ENCODE measurements around the gene MBD6. TPM values are rescaled to one million over a fixed set of nuclear protein-coding genes. Genes with fewer than 3 reads are reported as not detected.

Gene MBD6, protein sequence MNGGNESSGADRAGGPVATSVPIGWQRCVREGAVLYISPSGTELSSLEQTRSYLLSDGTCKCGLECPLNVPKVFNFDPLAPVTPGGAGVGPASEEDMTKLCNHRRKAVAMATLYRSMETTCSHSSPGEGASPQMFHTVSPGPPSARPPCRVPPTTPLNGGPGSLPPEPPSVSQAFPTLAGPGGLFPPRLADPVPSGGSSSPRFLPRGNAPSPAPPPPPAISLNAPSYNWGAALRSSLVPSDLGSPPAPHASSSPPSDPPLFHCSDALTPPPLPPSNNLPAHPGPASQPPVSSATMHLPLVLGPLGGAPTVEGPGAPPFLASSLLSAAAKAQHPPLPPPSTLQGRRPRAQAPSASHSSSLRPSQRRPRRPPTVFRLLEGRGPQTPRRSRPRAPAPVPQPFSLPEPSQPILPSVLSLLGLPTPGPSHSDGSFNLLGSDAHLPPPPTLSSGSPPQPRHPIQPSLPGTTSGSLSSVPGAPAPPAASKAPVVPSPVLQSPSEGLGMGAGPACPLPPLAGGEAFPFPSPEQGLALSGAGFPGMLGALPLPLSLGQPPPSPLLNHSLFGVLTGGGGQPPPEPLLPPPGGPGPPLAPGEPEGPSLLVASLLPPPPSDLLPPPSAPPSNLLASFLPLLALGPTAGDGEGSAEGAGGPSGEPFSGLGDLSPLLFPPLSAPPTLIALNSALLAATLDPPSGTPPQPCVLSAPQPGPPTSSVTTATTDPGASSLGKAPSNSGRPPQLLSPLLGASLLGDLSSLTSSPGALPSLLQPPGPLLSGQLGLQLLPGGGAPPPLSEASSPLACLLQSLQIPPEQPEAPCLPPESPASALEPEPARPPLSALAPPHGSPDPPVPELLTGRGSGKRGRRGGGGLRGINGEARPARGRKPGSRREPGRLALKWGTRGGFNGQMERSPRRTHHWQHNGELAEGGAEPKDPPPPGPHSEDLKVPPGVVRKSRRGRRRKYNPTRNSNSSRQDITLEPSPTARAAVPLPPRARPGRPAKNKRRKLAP
- 44.6 TPM for polyA plus RNA-seq (2013, experiment 1 of 2; ENCODE audit: insufficient read length)
- polyA plus RNA-seq (2013, experiment 2 of 2; ENCODE audit: insufficient read length) = 33.9 TPM

DNA sequence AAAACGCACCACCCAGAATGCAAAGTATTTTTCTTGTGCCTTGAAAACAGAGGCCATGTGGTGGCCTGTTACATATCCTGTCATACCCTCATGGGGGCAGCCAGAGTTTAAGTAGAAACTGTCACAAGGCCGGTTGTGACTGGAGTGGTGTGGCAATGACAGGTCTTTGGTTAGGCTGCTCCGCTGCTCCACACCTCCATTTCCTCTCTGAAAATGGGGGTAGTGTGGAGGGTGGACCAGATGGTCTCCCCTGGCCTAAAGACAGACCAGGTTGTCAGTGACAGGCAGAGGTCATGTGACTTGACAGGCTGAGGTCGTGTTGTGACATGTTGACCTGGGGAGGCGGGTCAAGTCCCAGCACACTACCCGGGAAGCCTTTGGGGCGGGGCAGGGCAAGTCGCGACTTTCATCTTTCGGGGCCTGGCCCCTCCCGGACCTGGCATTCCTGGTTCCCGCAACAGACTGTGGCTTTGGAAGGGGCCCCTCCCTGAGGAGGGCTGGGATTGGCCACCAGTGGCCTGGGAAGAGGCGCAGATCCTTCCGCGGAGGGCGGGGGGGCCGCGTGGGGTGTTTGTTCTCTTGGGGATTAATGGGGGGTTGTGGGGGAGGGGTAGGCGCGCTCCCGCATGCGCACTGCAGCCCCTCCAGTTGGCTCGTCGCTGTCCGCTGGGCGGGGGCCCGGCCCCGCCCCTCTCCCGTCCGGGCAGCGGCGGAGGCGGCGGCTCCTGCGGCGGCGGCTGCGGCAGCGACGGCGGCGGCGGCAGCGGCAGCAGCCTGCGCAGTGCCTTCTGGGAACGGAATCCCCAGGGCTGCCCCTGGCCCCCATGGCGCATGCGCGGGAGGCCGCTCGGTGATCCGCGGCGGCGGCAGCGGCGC lies at the start of gene MBD6:
MBD6 (plus strand) TSS at position 814 of the 876 bp plus-strand sequence. CDS start 1,480 bp downstream, outside the sequence.
- DNase-seq = peak; percentile 94

DNA sequence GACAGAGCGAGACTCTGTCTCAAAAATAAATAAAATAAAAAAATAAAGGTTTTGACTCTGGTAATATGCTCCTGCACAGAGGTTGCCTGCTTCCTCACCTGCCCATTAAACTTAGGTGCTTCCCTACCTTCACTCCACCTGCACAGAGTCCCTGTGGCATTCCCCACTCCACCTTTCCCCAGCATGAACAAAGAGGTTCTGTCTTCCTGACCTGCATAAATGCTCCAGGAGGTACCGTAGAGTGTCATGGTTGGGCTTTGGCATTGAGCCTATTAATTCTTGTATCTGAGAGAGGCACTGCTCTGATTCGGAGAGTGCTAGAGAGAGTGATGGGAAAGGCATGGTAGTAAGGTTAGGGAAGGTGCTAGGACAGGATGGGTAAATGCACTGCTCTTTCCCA lies 49.2 kb upstream of the MBD6 start:
- DNase-seq = no peak

DNA sequence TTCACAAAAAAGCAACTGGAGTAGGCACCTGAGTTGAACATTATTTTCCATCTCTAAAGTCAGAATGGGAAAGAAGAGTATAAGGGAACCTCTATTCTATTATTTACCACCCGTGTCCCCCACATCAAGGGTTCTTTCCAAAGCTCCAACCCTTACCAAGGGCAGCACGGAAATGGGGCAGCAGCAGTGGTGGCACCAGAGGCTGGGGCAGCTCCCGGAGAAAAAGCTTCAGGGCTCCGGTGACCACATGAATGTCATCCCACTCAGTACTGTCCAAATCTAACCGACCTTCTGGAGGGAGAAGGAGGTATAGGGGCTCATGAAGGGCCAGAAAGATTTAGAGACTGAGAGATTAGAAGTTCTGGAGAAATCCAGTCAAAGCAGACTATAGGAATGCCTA lies 48.7 kb upstream of the MBD6 start:
- no peak for DNase-seq

DNA sequence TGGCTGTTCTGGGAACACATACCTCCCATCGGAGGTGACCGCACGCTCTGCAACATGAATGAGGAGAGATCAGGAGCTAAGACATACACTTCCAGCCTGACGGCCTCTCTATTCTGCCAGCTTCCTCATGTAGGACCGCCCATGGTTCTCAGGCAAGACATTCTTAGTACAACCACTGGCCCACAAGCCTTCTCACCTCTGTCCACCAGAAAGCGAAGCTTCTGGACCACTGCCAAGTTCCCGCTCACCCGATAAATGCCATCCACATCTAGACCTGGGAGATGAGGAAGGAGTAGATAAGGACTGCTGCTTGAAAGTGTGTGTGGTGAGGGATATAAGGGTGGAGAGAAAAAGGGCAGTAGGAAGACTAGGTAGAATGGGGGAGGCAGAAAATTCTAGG lies 48.2 kb upstream of the MBD6 start:
- DNase-seq = no peak

DNA sequence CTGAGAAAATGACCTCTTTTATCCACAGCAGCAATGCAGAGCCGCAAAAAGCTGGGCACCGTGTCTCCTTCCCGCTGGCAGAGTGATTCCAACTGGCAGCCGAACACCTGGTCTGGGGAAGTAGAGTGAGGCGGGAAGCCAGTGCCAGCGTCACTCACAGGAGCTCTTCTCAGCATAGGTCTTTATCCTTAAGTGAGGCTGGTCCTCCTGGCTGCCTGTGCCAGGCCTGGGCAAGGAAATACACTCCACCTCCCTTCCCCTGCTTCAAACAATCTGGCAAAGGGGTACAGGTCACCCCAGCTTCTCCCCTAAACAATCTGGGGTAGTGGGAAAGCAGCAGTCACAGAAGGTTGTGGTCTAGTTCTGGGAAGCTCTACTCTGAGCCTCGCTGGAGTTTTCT lies 47.8 kb upstream of the MBD6 start:
- DNase-seq = no peak

DNA sequence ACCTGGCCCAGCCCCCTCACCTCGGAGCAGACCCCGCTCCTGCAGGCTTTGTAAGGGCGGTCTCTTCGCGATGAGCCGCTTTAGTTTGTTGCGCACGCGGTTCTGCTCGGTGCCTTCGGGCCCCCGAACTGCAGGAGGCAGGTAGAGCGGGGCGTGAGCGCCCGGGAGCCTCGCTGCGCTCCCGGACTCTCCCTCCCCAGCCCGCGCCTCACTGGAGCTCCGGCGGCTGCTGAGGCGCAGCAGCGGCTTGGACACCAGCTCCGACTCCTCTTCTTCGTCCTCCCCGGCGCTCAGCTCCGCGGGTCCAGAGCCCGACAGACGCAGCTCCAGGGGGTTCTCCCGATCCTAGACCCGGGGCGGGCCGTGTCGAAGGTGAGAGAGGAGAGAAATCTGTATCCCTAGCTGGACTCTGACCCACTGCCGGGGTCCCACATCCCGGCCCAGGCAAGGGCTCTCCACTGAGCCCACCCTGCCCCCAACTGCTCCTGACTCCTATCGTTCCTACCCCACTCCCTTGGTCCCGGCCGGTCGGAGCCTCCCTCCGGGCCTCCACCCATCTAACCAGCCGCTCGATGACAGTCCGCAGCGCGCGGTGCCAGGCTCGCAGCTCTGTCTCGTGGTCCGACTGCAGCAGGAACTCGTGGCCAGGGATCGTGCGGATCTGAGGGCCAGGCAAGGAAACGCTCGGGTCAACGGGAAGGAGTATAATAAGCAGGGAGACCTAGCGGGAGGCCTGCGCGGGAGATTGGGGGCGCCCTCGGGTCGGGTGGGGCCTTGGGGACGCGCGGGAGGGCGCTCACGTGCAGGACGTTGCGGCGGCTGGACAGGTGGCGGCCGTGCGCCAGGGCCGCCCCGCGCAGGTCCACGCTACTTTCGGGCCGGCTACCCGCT lies 47.1 kb upstream of the MBD6 start:
- no peak for DNase-seq

DNA sequence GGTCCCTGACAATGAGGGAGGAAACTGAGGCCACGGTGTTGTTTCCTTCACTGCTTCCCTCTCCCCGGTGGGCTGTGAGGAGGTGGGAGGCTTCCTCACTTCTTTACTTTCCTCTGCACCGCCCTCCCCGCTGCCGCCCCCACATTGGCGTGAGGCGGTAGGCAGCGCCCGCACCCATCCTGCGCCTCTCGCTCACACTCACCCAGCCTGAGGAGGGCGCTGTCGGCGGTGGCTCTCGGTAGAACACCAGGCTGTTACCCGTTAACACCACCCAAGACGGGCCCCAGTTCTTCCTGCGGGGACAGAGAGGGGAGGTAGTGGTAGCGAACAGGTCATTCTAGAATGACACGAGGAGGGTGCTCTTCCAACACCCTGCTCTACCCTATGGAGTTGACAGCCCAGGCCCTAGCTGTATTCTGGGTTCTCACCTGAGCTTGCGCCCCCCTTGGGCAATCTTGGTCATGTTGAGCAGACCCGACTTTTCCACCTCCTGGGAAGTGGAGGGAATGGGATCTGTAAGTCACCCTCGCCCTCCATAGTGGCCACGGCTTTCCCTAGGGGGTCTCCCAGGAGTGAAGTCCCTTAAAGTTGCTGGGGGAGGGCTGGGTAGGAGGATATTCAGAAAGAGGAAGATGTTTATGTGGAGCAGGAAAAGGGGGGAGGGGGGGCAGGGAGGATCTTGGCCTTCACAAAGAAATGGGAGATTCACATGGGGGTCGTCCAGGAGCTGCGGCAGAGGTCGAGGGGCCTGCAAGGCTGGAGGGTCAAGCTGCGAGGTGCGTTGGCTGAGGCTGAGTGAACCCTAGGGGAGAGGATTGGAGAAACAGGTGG lies 46.2 kb upstream of the MBD6 start:
- no peak for DNase-seq

DNA sequence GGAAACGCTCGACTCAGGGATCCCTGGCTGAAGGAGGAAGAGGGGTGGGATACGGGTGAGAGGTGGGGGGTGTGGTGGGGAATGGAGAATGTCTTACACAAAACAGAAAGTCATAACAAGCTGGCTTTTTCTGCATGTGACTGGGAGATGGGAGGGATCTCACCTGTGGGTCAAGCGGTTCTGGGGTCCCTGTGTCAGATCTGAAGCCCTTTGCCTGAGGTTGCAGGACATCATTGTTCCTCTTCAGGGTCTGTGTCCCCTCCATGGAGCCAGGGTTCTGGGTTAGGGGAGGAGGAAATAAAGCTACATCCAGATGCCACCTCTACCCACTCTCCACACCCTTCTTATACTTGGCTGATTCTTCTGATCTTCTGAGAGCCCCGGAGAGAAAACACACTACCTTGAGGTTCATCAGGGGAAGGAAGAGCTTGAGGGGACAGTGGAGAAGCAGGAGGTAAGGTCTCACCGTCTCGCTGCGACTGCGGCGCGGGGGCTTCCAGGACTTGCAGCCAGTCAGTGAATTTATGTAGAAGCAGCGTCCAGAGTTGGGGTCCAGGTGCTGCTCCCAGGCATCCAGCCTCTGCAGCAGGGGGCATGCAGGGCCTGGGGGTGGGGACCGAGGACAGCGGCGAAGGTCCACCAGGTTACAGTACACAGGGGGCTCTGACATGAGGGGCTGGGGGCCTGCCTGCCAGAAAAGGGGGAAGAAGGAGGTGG lies 45.5 kb upstream of the MBD6 start:
- no peak for DNase-seq

DNA sequence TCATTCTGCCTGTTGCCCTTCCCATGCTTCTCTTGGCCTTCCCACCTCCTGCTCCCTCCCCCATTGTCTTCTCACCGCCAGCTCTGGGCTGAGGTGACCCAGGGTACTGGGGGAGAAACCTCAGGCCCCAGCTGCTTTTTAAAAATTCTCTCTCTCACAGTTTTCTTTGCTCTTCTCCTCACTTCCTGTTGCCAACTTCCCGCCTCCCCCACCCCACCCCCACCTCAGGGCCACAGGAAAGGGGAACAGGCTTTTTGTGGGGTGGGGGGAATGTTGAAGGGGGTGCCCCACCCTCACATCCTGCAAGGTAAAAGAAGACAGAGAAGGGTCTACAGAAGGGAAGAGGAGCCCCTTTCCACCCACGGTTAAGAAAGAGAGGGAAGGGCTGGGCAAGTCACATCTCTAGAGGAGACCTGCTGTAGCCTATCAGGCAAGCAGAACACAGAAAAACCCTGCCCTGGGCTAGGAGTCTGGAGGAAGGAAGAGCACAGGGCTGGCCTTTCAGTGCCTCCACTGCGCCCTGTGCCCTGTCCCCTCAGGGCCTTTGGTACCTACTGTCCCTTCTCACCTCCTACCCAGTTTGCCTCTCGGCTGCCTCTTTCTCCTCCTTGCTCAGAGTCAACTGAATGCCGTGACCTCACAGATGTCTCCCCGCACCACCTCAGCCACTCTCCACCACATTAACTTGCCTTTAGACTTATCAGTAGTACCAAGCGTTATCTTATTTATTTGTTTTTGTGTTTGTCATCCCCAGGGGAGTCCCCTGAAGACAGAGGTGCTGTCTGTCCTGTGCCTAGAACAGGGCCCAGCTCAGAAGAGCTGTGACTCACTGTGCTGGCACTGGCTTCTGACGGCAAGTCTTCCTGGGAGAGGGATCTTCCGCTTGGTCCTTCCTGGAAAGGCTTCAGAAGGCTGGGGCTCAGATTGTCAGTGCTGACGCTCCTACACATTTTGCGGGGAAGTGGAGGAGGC lies 44.6 kb upstream of the MBD6 start:
- DNase-seq = no peak

DNA sequence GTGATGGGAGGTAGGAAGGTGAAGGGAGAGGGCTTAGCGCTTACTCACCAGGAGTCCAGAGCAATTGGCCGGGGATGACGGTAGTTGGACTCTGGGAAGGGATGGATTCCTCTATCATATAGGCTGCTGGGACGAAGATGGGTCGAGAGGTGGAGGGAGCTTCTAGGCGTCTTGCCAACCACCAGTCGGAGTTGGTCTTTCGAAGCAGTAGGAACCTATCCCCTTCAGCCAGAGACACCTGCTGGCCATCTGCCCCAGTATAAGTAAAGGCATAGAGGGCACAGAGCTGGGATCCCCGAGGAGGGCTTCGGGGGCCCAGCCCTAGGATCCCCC lies 43.6 kb upstream of the MBD6 start:
- no peak for DNase-seq

DNA sequence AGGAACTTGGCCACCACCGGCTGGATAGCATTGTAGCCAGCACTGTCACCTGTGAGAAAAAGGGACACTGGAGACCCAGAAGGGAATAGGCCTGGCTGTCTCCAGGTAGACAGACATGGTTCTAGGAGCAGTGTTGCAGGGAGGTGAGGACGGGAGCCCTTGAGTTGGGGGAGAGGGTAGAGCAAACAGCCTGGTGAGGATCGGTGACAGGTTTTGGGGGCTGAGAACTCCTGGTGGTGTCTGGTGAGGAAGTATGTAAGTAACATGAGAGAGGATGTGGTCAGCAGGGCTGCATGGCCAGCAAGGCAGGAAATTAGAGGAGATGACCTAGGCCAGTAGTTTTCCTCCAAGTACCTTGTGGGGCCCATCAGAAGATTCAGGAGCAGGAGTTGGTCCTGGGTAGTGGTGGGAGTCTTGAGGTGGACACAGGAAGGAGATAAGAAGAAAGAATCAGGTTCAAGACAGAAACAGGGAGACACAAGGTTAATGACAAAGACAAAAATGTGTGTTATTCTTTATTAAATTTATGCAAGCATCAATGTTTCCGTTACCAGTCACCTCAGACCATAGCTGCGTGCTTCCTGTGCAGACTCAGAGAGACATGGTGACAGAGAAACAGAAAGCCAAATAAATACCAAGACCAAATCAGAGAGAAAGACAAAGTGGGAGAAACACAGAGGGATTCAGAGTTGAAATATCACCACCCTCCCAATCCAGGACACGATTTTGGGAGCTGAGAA lies 43.1 kb upstream of the MBD6 start, which contains the start of gene ARHGAP9:
ARHGAP9 (minus strand) TSS at position 491 of the 740 bp plus-strand sequence; CDS start at position 31, 460 bp downstream.
- no peak for DNase-seq

DNA sequence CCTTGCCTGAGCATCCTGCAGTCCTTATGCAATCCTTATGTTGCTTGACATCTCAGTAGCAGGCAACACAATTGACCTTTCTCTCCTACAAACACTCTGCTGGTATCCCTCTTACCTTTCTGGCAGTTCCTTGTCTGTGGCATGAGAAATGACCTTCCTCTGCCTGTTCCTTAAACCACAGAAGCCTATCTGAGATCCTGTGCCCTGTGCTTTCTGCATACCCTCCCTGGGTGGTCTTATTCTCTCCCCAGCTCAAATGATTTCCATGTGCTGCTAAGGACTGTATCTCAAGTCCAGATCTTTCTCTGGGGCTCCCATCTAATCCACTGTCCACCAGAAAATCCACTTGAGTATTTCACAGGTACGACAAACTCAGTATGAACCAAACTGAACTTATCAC lies 41.0 kb upstream of the MBD6 start:
- no peak for DNase-seq

DNA sequence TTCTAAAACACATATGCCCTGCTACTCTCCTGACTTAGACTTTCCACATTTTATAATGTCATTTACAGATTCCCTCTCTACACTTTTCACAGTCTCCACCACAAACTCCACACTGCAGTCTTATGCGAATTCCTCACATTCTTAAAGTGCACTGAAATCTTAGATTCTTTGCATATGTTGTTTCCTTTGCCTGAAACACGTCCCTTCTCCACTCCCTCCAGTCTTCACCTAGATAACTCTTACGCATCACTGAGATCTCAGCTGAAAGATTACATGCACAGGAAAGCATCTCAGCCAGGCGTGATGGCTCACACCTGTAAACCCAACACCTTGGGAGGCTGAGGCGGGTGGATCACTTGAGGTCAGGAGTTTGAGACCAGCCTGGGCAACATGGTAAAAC lies 39.2 kb upstream of the MBD6 start:
- DNase-seq = peak; percentile 79

DNA sequence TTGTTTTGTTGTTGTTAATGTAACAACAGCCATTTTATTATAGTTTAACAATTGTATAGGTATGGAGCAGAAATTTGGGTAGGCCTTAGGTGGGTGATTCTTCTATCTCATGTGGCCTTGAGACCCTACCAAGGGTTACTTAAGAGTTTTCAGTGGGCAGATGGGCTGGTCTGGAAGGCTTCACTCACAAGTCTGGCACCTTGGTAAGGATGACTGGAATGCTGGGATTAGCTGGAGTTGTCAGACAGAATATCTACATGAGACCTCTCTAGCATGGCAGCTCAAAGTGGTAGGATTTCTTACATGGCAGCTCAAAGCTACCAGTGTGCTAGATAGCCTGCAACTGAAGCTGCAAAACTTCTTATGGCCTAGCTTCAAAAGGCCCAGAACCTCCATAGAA lies 36.9 kb upstream of the MBD6 start:
- no peak for DNase-seq

DNA sequence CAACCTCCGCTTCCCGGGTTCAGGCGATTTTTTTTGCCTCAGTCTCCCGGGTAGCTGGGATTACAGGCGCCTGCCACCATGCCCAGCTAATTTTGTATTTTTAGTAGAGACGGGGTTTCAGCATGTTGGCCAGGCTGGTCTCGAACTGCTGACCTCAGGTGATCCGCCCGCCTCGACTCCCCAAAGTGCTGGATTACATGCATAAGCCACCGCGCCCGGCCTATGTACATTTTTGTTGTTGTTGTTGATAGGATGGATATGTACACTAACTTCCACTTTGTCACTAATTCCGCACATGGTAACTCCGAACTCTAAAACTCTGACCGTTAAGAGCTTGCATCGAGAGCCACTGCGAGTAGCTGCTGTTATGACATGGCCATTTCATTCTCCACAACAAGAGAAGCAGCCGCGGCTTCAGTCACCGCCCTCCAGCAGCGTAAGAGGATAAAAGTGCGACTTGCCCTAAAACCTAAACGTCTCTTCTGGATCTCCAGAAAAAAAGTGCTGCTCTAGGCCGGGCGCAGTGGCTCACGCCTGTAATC lies 35.5 kb upstream of the MBD6 start:
- DNase-seq = no peak

DNA sequence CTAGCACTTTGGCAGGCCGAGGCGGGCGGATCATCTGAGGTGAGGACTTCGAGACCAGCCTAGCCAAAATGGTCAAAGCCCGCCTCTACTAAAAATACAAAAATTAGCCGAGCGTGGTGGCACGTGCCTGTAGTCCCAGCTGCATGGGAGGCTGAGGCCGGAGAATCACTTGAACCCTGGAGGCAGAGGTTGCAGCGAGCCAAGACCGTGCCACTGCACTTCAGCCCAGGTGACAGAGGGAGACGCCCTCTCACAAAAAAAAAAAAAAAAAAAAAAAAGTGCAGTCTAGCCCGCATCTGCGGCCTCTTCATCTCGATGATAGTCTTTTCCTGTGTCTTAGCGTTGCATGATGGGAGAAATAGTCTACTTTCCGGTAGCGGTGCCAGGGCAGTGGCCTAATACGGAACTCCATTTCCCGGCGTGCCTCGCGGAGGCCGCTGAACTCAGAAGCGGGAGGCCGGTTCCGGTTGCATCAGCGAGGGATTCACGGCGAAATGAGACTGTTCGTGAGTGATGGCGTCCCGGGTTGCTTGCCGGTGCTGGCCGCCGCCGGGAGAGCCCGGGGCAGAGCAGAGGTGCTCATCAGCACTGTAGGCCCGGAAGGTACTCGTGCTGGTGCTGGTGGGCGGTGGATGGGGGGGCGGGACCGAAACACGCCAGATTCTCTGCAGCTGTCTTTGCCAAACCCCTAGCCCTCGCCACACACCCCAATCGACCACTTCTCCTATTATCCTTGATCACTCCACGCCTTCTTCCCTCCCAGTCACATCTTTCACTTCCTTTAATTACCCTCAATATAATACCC lies 34.8 kb upstream of the MBD6 start, which contains the start of gene MARS1:
MARS1 (plus strand) TSS at position 472 of the 805 bp plus-strand sequence; CDS start at position 495, 23 bp downstream.
- peak; percentile 98 for DNase-seq
